PC-3 (cell line): ENCODE results near the gene TNFRSF6B.

ENCODE experiments used
- CTCF ChIP-seq: fragments of 300-600 bp; sonication (generic); conservative IDR thresholded peaks from 2 replicates; pipeline ENCODE4 v1.5.1; 2017; ENCODE audit warnings: antibody characterized with exemption, low read depth, mild to moderate bottlenecking, low read length
- EZH2 ChIP-seq: fragments of 300-600 bp; sonication (generic); IDR thresholded peaks from one replicate; pipeline ENCODE4 v1.6.1; 2017; ENCODE audit warnings: antibody characterized with exemption, mild to moderate bottlenecking, low read length; ENCODE audit not compliant: unreplicated experiment
- EZH2phosphoT487 ChIP-seq: fragments of 300-600 bp; sonication (generic); IDR thresholded peaks from 2 replicates; pipeline ENCODE4 v1.6.1; 2018; ENCODE audit warnings: mild to moderate bottlenecking, antibody characterized with exemption, low read length, borderline replicate concordance

GRCh38 chr20:63652192-63652980, 44.1 kb upstream of the TNFRSF6B start:
- TF ChIP-seq CTCF (no peak), EZH2 (peak; percentile 81), EZH2phosphoT487 (no peak)
